ENCODE measurements around the gene SLC17A1.

GRCh38 chr6:25816252-25816651, 15.6 kb downstream of the SLC17A1 start:
- TF ChIP-seq CTCF (IDR thresholded peaks at IDR 0.05; ENCODE audit: insufficient read depth, low read length, poor library complexity, severe bottlenecking) (no peak), EZH2phosphoT487 (conservative IDR thresholded peaks at IDR 0.05; ENCODE audit: low read length) (no peak)
